ENCODE measurements around the gene LIX1L.
A peak's percentile ranks its signal among the peaks of the same experiment; 100 is the strongest.

LIX1L gene

DNA sequence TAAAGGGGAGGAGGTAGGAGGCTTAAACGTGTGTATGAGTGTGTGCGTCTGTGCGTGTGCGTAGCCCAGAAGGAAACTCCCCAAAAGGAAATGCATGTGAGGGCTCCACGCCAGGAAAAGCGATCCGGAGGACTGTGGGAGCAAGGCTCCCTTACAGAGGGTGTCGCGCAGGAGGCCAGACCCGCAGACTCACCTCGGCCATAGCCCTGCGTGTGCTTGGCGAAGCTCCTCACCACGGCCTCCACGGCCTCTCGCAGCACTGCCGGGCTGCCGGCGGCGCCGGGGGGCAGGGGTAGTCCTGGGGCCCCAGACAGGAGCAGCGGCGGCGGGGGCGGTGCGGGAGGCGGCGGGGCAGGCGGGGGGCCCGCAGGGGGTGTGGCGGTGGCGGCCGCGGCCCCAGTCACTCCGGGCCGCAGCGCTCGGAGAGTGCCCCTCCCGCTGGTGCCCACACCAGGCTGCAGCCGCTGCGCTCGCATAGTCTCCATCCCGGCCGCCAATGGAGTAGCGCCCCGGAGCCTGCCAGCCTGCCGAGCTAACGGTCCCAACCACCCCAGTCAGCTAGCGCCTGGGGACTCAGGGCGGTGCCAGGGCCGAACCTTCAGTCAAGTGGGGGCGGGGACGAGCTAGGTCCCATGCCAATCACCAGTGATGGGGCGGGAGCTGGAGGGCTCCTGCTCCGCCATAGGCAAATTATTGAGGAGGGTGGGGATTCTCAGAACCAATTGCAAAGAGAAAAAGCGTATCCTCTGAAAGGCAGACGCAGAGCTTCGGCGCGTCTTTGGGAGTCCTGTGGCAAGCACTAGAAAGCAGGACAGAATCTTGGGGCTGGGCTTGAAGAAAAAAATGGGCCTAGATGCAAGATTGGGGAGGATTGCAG lies at the start of gene LIX1L:
Gene LIX1L, minus strand, starts transcription at position 575 of the 877 bp plus-strand sequence. Its CDS starts 90 bp downstream, at position 485.
- peak; percentile 83 to 87 (median 83) for DNase-seq (ENCODE audit: low read depth in 3 of 3, low spot score in 1 of 3)

DNA sequence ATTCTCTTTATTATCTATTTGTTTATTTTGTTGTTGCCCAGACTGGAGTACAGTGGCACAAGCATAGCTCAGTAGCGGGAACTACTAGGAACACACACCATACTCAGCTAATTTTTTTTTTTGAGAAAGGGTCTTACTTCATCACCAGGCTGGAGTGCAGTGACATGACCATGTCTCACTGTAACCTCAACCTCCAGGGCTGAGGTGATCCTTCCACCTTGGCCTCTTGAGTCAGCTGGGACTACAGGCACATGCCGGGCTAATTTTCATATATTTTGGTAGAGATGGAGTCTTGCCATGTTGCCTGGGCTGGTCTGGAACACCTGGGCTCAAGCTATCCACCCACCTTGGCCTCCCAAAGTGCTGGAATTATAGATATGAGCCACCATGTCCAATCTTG lies 43.9 kb upstream of the LIX1L start:
- DNase-seq (ENCODE audit: low read depth in 3 of 3, low spot score in 1 of 3): no peak

DNA sequence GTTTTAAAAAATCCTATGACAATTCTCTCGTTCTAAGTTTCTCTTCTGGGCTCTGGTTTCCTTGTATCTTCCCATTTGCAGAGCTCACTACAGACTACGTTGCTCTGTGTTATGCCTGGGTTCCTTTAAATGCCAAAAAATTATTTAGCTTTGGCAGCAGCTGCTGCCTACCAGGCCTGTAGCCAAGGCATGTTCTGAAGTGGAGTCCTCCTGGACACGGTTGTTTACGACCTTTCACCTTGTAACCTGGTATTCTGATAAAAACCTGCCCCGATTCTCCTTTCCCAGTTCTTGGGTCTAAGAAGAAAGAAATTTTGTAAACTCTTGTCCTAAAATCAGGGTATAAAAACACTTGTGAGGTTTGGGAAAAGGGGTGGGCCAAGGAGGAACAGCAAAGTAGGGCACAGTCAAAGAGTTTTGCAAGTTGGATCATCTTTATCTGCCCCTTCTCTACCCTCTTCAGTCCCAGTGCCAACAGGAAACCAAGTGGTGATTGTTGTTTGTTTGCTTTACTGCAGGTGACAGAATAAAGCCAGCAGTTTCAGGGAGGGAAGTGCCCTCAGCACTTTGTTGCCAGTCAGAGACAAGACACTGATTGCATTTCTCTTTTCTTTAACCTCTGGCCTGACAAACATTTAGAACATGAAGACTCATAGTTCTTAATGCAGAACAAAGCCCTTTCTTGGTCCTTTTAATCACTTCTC lies 41.7 kb upstream of the LIX1L start:
- DNase-seq (ENCODE audit: low read depth in 3 of 3, low spot score in 1 of 3): no peak

DNA sequence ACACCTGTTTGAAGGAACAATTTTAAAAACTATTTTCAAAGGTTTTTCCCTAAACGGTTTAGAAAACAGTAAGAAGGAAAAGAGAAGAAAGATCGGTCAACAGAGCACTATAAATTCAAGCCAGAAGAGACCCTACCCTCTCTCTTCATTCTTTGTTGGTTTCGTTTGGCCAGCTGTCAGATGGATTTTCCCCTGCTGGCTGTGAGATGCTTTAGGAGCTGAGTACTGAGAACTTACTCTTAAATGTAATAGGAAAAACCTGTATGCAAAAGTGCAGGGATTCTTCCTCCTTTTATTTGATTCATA lies 39.9 kb upstream of the LIX1L start:
- no peak for DNase-seq (ENCODE audit: low read depth in 3 of 3, low spot score in 1 of 3)

DNA sequence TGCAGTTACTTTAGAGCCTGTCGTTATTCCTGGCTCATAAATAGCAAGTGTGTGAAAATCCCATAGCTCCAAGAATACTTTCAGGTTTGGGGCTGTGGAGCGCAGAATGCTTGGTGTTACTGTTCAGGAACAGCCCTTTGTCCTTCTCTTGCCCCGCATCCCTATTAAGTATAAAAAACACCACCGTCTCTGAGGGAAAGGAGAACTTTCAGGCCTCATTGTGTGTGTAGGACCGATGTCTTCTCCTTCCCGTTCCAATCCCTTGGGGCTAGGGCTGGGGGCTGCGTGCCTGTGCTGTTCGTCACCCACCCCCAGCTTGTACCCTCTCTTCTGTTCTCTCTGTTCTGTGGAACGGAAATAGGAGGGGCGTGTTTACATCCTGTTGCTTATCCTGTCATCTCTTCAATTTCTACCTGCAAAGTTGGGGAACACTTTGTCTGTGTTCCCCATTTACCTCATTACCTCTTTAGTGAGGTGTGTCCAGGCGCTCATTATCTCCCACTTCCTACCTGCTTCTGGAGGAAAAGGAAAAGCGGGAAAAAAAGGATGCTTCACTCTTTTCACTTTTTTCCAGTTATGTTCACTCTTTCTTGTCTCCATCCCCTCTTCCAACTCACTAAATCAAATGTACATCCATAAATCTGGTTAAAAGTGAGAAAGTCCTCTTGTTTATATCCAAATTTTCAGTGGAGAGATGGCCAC lies 39.4 kb upstream of the LIX1L start:
- DNase-seq (ENCODE audit: low read depth in 3 of 3, low spot score in 1 of 3): peak in 1 of 3 donors; percentile 29

DNA sequence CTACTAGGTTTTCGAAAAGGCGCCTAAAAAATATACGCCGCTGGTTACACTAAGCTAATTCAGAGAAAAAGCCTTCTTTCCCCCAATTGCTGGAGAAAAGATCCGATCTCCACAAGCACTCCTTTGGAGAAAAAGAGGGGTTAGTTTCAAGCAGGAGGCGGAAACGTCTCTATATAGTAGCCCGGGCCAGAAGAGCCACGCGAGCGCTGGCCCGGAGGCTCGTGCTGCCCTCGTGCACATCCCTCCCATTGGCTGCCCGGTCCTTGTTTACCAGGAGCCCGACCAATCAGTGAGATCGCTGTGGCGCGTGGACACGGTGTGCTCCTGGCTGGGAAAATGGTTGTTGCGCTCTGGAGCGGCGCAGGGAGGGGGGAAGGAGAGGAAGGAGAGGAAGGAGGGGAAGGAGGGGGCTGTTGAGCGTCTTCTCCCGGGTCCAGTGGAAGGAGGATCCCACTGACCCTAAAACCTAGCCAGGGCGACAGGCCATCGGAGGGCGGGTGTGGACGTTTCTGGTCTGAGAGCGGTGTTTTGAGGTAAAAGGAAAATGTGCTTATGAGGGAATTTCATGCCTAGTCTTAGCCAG lies 38.7 kb upstream of the LIX1L start, which contains the start of gene TXNIP:
Gene TXNIP, minus strand, starts transcription at position 147 of the 583 bp plus-strand sequence. CDS start 313 bp downstream, outside the sequence.
- peak; percentile 79 to 86 (median 79) for DNase-seq (ENCODE audit: low read depth in 3 of 3, low spot score in 1 of 3)

DNA sequence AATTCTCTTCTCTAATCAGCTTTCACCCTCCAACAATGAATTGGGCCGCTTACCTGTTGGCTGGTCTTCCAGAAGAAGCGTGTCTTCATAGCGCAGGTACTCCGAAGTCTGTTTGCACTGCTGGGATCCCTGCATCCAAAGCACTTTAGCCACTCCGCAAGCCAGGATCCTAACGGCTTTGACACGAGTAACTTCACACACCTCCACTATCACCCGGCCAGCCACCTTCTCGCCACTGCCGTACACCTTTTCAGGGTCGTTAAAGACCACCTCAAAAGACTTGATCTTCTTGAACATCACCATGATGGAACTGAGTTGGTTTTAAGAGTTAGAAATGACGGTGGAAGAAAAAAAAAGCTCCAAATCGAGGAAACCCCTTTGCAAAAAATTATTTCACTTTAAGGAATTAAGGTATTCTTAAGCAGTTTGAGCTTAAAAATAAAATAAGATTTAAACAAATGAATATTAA lies 38.2 kb upstream of the LIX1L start:
- no peak for DNase-seq (ENCODE audit: low read depth in 3 of 3, low spot score in 1 of 3)

DNA sequence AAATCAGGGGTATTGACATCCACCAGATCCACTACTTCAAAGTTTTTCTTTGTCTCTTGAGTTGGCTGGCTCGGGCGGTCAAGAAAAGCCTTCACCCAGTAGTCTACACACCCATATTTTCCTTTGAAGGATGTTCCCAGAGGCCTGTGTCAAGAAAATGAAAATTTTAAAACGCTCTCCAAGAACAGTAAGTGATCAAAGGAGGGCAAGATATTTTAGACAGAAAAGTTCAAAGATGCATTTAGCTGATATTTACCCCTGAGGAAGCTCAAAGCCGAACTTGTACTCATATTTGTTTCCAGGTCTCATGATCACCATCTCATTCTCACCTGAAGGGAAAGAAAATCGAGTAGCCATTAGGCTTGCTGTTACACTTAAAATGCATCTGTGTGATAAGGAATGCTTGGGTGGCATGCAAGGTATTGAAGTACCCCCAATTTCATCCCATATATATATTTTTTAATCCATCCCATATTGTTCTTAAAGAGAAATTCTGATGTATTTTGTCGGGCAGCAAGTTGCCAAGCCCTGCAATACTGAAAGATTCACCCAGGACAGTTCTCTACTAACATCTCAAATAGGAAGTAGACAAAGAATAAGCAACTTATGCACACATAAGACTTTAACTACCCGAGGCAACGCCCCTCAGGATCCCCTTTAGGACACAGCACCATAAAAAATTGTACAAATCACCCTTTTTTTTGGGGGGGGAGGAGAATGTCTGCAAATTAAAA lies 37.5 kb upstream of the LIX1L start:
- no peak for DNase-seq (ENCODE audit: low read depth in 3 of 3, low spot score in 1 of 3)

DNA sequence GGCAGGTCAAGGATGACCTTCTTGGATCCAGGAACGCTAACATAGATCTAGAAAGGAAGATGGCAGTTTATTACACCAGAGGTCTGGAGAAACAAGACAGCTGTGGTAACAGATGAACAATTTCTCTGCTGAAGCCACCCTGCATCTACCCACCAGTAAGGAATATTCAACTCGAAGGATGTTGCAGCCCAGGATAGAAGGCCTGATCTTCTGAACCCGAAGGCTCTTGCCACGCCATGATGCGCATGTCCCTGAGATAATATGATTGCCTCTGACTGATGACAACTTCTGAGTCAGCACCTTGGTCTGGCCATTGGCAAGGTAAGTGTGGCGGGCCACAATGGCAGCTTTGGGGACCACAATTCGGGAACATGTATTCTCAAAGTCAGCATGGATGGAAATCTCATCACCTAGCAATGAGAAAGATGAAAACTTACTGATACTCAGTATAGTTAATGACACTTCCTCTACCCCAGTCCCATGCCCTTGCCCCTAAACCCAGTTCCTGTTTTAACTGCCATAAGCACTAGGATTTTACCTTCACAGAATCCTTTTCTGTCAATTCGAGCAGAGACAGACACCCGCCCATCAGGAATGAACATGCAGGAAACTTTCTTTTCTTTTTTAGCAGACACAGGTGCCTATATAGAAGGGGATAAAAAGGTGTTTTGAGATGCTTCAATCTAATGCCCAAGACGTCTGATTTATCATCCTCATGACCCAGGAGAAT lies 36.7 kb upstream of the LIX1L start:
- no peak for DNase-seq (ENCODE audit: low read depth in 3 of 3, low spot score in 1 of 3)

DNA sequence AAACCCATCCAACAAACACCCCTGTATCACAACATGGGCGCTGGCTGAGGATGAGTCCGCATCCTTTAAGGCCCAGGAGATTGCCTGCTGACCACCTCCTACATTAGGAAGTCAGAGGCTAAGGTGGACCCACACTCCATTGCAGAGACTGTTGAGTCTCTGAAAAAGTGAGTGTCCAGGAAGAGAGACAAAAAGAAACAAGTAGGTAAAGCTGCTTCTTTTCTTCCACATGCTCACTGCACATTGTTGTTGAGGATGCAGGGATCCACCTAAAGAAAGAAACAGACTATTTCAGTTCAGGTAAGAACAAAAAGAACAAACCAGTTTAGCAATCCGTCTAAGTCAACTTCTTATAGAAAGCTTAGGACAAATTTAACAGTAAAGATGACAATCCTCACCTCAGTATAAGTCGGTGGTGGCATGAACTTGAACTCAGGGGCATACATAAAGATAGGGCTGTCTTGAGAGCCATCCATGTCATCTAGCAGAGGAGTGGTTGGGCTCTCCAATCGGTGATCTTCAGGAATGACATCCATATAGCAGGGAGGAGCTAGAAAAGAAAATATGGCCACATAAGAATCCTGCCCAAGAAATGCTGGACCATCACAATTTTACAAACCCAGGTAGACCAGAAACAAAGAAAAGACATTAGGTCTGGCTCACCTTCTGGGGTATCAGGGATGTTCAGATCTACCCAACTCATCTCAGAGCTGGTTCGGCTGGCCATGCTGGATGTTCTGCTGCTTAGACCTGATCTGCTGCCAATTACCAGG lies 36.0 kb upstream of the LIX1L start:
- no peak for DNase-seq (ENCODE audit: low read depth in 3 of 3, low spot score in 1 of 3)

DNA sequence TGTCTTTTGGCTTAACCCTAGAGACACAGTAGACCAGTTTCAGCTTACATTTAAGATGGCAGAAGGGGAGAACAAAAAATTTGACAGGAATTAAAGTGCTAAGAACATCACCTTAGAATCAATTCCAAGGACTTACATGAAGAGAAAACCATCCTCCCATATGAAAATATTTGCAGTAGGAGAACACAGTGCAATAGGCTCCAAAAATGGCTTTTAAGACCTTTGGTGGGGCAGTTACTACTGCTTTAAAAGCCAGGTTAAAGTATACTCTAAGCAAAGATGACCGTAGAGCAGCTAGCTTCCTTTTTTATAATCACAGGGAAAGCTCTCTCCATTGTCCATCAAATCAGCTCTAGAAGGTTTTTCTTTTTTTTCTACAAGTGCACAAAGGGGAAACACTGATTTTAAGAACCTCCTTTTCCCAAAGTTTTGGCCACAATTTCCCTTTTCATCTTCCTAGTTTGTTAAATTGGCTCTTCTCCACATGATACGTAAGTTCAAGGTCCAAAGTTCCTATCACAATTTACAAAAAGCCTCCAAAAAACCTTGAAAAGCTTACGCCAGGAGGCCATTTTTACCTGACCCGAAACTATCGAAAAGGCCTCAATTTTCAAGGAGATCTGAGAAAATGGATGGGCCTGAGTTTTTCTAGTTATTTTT lies 35.3 kb upstream of the LIX1L start:
- no peak for DNase-seq (ENCODE audit: low read depth in 3 of 3, low spot score in 1 of 3)

DNA sequence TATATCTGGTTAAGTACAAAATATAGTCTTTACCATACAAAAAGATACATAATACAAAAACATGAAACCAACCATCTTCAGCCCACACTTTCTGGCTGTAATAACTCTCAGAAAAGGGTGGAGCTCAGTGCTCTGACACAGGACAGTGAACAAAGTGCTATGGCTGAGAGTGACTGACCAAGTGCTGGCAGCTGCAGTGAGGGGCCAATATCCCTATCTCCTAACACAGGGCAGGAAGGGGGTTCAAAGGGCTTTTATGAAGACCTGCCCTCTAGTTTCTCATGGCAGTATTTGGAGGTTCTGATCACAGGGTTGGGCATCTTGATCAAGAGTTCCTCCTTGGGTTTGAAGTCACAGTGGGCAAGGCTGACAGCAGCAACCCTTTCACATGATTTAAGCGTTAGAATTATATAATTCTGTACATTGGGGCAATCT lies 34.7 kb upstream of the LIX1L start:
- no peak for DNase-seq (ENCODE audit: low read depth in 3 of 3, low spot score in 1 of 3)

DNA sequence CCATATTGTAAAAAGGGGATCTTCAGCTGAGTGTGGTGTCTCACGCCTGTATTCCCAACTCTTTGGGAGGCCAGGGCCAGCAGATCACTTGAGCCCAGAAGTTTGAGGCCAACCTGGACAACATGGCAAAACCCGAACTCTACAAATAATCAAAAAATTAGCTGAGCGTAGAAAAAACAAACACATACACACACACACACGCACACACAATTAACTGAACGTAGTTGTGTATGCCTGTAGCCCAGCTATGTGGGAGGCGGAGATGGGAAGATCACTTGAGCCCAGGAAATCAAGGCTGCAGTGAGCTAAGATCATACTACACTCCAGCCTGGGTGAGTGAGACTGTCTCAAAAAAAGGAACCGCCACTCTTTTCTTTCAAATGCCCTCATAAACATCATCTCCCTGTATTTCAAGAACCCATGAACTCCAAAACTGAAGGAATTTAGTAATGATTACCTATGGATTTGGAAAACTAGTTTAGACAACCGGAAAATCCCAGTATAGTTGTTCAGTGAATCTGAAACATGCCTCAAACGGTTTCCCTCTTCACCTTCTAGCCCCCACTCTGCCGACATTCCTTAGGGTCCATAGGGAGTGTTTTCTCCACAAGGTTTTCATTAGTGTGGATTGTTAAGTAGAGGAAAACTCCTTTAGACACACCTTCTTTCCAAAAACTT lies 34.1 kb upstream of the LIX1L start:
- DNase-seq (ENCODE audit: low read depth in 3 of 3, low spot score in 1 of 3): no peak

DNA sequence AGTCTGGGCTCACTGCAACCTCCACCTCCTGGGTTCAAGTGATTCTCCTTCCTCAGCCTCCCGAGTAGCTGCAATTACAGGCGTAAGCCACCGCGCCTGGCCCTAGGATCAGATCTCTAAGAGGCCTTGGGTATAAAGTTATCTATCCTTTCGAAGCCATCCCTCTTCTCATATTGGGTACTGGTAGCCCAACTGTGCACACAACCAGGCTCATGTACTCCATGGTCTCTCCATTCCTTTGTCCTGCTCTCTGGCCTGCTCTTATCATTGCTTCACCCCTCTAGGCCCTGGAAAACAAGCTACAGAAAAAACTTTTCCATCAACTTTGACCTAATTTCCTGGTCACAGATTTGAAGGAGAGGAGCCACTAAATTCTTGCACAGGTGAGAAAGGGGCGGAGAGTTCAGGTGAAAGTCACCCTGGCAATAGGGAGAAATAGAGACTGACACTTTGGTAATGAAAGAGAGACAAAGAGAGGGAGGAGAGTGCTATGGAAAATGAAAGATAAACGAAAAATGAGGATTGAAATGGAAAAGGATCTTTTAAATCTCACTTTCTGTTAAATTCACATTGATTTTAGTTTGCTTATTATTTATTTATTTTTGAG lies 32.5 kb upstream of the LIX1L start:
- no peak for DNase-seq (ENCODE audit: low read depth in 3 of 3, low spot score in 1 of 3)

DNA sequence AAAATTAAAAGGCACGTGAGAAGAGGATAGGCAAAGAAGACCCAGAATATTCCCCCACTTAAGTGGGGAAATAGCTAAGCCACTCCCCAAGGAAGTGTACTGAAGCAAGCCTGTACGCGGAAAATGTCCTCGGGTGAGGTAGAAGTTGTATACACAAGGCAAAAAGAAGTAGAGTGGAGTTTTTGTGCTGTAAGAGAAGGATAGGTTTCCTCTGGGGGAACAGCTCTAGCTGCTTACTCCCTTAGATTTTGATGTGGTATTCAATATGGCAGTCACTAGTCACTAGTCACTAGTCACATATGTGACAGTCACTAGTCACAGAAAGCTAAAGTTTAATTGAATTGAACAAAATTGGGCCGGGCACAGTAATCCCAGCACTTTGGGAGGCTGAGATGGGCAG lies 31.0 kb upstream of the LIX1L start:
- no peak for DNase-seq (ENCODE audit: low read depth in 3 of 3, low spot score in 1 of 3)

DNA sequence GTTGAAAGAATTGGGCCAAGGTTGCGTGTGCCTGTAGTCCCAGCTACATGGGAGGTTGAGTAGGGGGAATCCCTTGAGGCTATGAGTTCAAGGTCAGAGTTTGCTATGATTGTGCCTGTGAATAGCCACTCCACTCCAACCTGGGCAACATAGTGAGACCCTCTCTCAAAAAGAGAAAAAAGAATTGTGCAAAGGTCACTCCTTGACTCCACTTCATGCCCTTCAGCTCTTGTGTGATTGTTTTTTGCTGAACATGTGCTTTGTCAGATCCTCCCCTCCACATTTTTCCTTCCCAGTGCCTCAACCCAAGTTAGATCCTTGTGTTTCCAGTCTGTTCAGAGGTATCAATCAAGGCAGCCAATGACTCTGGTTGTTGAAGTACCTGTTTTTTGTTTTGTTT lies 30.1 kb upstream of the LIX1L start:
- no peak for DNase-seq (ENCODE audit: low read depth in 3 of 3, low spot score in 1 of 3)

DNA sequence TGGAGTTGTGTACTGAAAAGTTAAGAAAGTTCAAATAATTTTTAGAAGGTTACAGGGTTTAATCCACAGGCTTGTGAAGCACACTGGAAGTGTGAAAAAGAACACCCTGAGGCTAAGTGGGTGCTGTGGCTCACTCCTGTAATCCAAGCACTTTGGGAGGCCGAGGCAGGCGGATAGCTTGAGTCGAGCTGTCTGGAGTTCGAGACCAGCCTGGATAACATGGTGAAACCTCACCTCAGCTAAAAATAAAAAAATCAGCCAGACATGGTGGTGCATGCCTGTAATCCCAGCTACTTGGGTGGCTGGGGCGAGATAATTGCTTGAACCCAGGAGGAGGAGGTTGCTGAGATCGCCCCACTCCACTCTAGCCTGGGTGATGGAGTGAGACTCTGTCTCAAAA lies 28.7 kb upstream of the LIX1L start:
- DNase-seq (ENCODE audit: low read depth in 3 of 3, low spot score in 1 of 3): no peak

Data from stimulated activated CD4-positive, alpha-beta T cell treated with anti-CD3 and anti-CD28 coated beads, TNF-alpha, amount 100 ng/mL, for 1 hour (primary cell).